IMR-90 (cell line): ENCODE data around the gene RWDD1.

Source experiments
- BHLHE40 ChIP-seq: fragments of 150-350 bp; IDR thresholded peaks from 2 replicates; pipeline ENCODE4 v1.6.1; 2016; ENCODE audit warnings: mild to moderate bottlenecking, low read depth, low read length
- CEBPB ChIP-seq: IDR thresholded peaks from 2 replicates; pipeline ENCODE4 v1.6.1; 2012; ENCODE audit warnings: low read depth, low read length, improper control_type of control experiment
- CTCF ChIP-seq: conservative IDR thresholded peaks from 2 replicates; pipeline ENCODE4 v1.5.1; 2012; ENCODE audit warnings: mild to moderate bottlenecking, low read depth, low read length, improper control_type of control experiment
- ELK1 ChIP-seq: fragments of 150-350 bp; IDR thresholded peaks from 2 replicates; pipeline ENCODE4 v1.6.1; 2016; ENCODE audit warnings: low read depth, mild to moderate bottlenecking, low read length, moderate library complexity, borderline replicate concordance
- MAFK ChIP-seq: IDR thresholded peaks from 2 replicates; pipeline ENCODE4 v1.6.1; 2012; ENCODE audit warnings: low read depth, low read length, improper control_type of control experiment
- MAZ ChIP-seq: IDR thresholded peaks from 2 replicates; pipeline ENCODE4 v1.6.1; 2012; ENCODE audit warnings: low read depth, mild to moderate bottlenecking, low read length, improper control_type of control experiment, moderate library complexity, borderline replicate concordance
- MXI1 ChIP-seq: IDR thresholded peaks from 2 replicates; pipeline ENCODE4 v1.6.1; 2012; ENCODE audit warnings: low read depth, mild to moderate bottlenecking, low read length, moderate library complexity, borderline replicate concordance
- POLR2A ChIP-seq: IDR thresholded peaks from 2 replicates; pipeline ENCODE4 v1.6.1; 2012; ENCODE audit warnings: mild to moderate bottlenecking, low read depth, low read length
- SMC3 ChIP-seq: fragments of 150-350 bp; IDR thresholded peaks from 2 replicates; pipeline ENCODE4 v1.6.1; 2016; ENCODE audit warnings: low read depth, mild to moderate bottlenecking, antibody characterized with exemption, low read length, moderate library complexity
- USF2 ChIP-seq: fragments of 150-350 bp; IDR thresholded peaks from 2 replicates; pipeline ENCODE4 v1.6.1; 2017; ENCODE audit warnings: mild to moderate bottlenecking, antibody characterized with exemption, low read length, low read depth

- TF ChIP-seq CTCF, result no peak
- TF ChIP-seq USF2, result no peak
- no peak for TF ChIP-seq POLR2A
- TF ChIP-seq MAZ, result no peak
- TF ChIP-seq MAFK, result no peak
- TF ChIP-seq MXI1, result no peak
- no peak for TF ChIP-seq CEBPB
- no peak for TF ChIP-seq ELK1
- no peak for TF ChIP-seq SMC3
- no peak for TF ChIP-seq BHLHE40
Observed at GRCh38 chr6:116625872-116626271, 54.6 kb downstream of the RWDD1 start.
